K562 (cell line): ENCODE results near the gene KIAA0319L. TPM values are rescaled to one million over a fixed set of nuclear protein-coding genes. Genes with fewer than 3 reads are reported as not detected.

ENCODE experiments used
- ATAC-seq: fragments of 200-7000 bp; cut with Tn5 transposase; 3 replicates; pipeline ENCODE4 v1.9.1; 2020; ENCODE audit warnings: moderate library complexity
- BruUV-seq: library from RNA; stranded (reverse); fragments of 400-500 nt; replicated peaks from 2 replicates; lab custom pipeline; 2021; lab: Mats Ljungman, UMichigan
- CTCF ChIA-PET: fragments of 300-600 bp; formaldehyde crosslinking; extraction: SDS; loops from one replicate; lab custom pipeline; 2021; ENCODE audit warnings: low intra/inter-chr PET ratio; lab: Yijun Ruan, JAX
- POLR2A ChIA-PET: fragments of 300-600, 350-650 bp; sonication (Branson Sonifier 250); formaldehyde crosslinking; extraction: SDS; loops from one replicate; lab custom pipeline; 2021; ENCODE audit warnings: antibody characterized with exemption, inconsistent platforms; lab: Yijun Ruan, JAX
- DNase-seq, 4 experiments: peaks; one replicate each; pipeline versions ENCODE4 v3.0.0 to v3.0.0-alpha.2; 2011 to 2018; ENCODE audit warnings: low spot score in 3 of 4, mixed read lengths in 3 of 4; ENCODE audit errors: extremely low read depth in 1 of 4
- FAIRE-seq: peaks from 2 replicates; lab custom pipeline; 2011; peaks lifted over from hg19 to GRCh38; lab: Jason Lieb, UNC
- H2AFZ ChIP-seq: 2 replicates; pipeline ENCODE4 v1.6.0; 2011; ENCODE audit warnings: low read depth, low read length, control low read depth, inconsistent platforms
- H3K27ac ChIP-seq: fragments of 200-600 bp; 3 replicates; pipeline ENCODE4 v1.8.0; 2011; ENCODE audit warnings: low read depth, mild to moderate bottlenecking, control low read depth, inconsistent platforms, low read length, moderate library complexity, mixed read lengths; ENCODE audit errors: extremely low read depth
- H3K27me3 ChIP-seq, 2 experiments: fragments of 300-600 bp in 1 of 2; 2 replicates in 1 of 2; 3 replicates in 1 of 2; pipeline versions ENCODE4 v1.6.0 to v1.8.0; 2011; ENCODE audit warnings: inconsistent platforms in 2 of 2, low read length in 2 of 2, mild to moderate bottlenecking in 1 of 2, mixed read lengths in 1 of 2, moderate library complexity in 1 of 2; ENCODE audit not compliant: control insufficient read depth in 2 of 2, insufficient read depth in 2 of 2
- H3K36me3 ChIP-seq: fragments of 300-600 bp; 3 replicates; pipeline ENCODE4 v1.8.0; 2011; ENCODE audit warnings: mild to moderate bottlenecking, low read length, inconsistent platforms; ENCODE audit not compliant: control insufficient read depth, insufficient read depth
- H3K4me1 ChIP-seq, 2 experiments: fragments of 200-600 bp in 1 of 2; replicated peaks in 1 of 2; 2 replicates in 1 of 2; 3 replicates in 1 of 2; pipeline versions ENCODE4 v1.5.1 to v1.8.0; 2011; ENCODE audit warnings: inconsistent platforms in 2 of 2, low read length in 2 of 2, mild to moderate bottlenecking in 1 of 2, mixed read lengths in 1 of 2, moderate library complexity in 1 of 2; ENCODE audit not compliant: control insufficient read depth in 2 of 2, insufficient read depth in 2 of 2
- H3K4me2 ChIP-seq: 2 replicates; pipeline ENCODE4 v1.6.1; 2011; ENCODE audit warnings: low read length, control low read depth, inconsistent platforms, mixed read lengths; ENCODE audit not compliant: insufficient read depth
- H3K4me3 ChIP-seq: fragments of 200-600 bp; sonication (generic), shearing (Covaris generic); 2 replicates; pipeline ENCODE4 v1.5.1; 2016; ENCODE audit warnings: control low read depth, inconsistent platforms
- H3K79me2 ChIP-seq: fragments of 200-600 bp; 3 replicates; pipeline ENCODE4 v1.8.0; 2011; ENCODE audit warnings: low read length, inconsistent platforms; ENCODE audit not compliant: control insufficient read depth, insufficient read depth
- H3K9ac ChIP-seq, 2 experiments: 2 replicates each; pipeline versions ENCODE4 v1.6.0 to v1.6.1; 2011; ENCODE audit warnings: low read depth in 2 of 2, low read length in 2 of 2, control low read depth in 1 of 2, inconsistent platforms in 1 of 2, mild to moderate bottlenecking in 1 of 2, mixed read lengths in 1 of 2; ENCODE audit not compliant: insufficient read depth in 1 of 2
- H3K9me1 ChIP-seq: one replicate; pipeline ENCODE4 v1.6.0; 2011; ENCODE audit warnings: inconsistent platforms, mild to moderate bottlenecking, low read length, moderate library complexity; ENCODE audit not compliant: control insufficient read depth, insufficient read depth
- H3K9me3 ChIP-seq: replicated peaks from 2 replicates; pipeline ENCODE4 v1.5.1; 2011; ENCODE audit warnings: low read depth, low read length, inconsistent platforms; ENCODE audit not compliant: control insufficient read depth, insufficient read depth
- H4K20me1 ChIP-seq: replicated peaks from 2 replicates; pipeline ENCODE4 v1.6.1; 2011; ENCODE audit warnings: low read length, inconsistent platforms, mixed read lengths; ENCODE audit not compliant: control insufficient read depth, insufficient read depth
- BRD4 ChIP-seq: fragments of 200-600 bp; sonication (generic); IDR thresholded peaks from 2 replicates; pipeline ENCODE4 v1.6.1; 2017; ENCODE audit warnings: inconsistent platforms
- CBX3 ChIP-seq, 2 experiments: IDR thresholded peaks; 1 replicate in 1 of 2; 2 replicates in 1 of 2; pipeline ENCODE4 v1.6.1; 2012; ENCODE audit warnings: inconsistent platforms in 2 of 2, low read length in 2 of 2, borderline replicate concordance in 1 of 2, control low read depth in 1 of 2
- PURB ChIP-seq: sonication (generic); formaldehyde crosslinking; IDR thresholded peaks from 2 replicates; pipeline ENCODE4 v1.9.0; 2021; ENCODE audit warnings: low read depth, mild to moderate bottlenecking, missing genetic modification reagents
- RFX1 ChIP-seq: fragments of 450-650 bp; IDR thresholded peaks from 2 replicates; pipeline ENCODE4 v1.6.1; 2016; ENCODE audit warnings: mild to moderate bottlenecking, moderate library complexity
- SMARCA5 ChIP-seq: fragments of 450-650 bp; IDR thresholded peaks from 2 replicates; pipeline ENCODE4 v1.6.1; 2016
- ZFP30 ChIP-seq: fragments of 250-450 bp; sonication (Bioruptor Pico); IDR thresholded peaks from 2 replicates; pipeline ENCODE4 v1.8.0; 2022; ENCODE audit warnings: moderate library complexity, mild to moderate bottlenecking, inconsistent platforms, borderline replicate concordance
- ZNF384 ChIP-seq: IDR thresholded peaks from 2 replicates; pipeline ENCODE4 v1.6.1; 2012; ENCODE audit warnings: low read depth, low read length, improper control_type of control experiment
- ZNF780A ChIP-seq: fragments of 250-450 bp; sonication (Bioruptor Pico); IDR thresholded peaks from 2 replicates; pipeline ENCODE4 v1.5.0; 2021; ENCODE audit warnings: mild to moderate bottlenecking
- WGBS: fragments of 100-300 bp; shearing (Covaris generic); methylation state at CpG from one replicate; pipeline ENCODE4 v1.1.6; 2016; ENCODE audit warnings: low coverage, mixed read lengths; ENCODE audit not compliant: insufficient coverage; ENCODE audit errors: missing lambda C conversion rate; 5-methylcytosine and 5-hydroxymethylcytosine counted together
- in situ Hi-C: fragments of 300-500 bp; cut with MboI; formaldehyde crosslinking; loops from 4 replicates; pipeline ENCODE4 v1.15.0; 2018; ENCODE audit warnings: inconsistent platforms, mixed read lengths
- intact Hi-C: fragments of 100-400 bp; cut with micrococcal nuclease; formaldehyde crosslinking; loops from 2 replicates; pipeline ENCODE4 v1.14.2; 2022
- polyA plus RNA-seq, 8 experiments: library from polyadenylated mRNA; depleted of rRNA in 4 of 8; stranded (reverse) in 5 of 8; unstranded in 3 of 8; fragments of >200 nt; fragmentation: Nextera tagmentation in 2 of 8; fragmentation: Illumina TruSeq in 1 of 8; extraction: Ambion mirVana in 2 of 8; extraction: Trizol in 1 of 8; gene quantifications; 2 replicates each; pipeline versions ENCODE4 v1.2.1 to v1.2.3, GENCODE V29; 2011 to 2014; ENCODE audit warnings: inconsistent platforms in 1 of 8, missing spikeins in 1 of 8
- total RNA-seq, 7 experiments: library from RNA; depleted of rRNA in 6 of 7; stranded (reverse); fragments of >200 nt in 6 of 7; fragmentation: Illumina TruSeq in 2 of 7; extraction: Trizol in 2 of 7; gene quantifications; 2 replicates each; pipeline versions ENCODE4 v1.2.1 to v1.2.3, GENCODE V29; 2011 to 2021; ENCODE audit warnings: low replicate concordance in 1 of 7

KIAA0319L gene
- total and polyA plus RNA-seq, 9 of the 15 experiments (the other 6 are each of a cell fraction or from before 2014, with no cell fraction given) = 2.4 to 51.7 (median 27.4) TPM

DNA sequence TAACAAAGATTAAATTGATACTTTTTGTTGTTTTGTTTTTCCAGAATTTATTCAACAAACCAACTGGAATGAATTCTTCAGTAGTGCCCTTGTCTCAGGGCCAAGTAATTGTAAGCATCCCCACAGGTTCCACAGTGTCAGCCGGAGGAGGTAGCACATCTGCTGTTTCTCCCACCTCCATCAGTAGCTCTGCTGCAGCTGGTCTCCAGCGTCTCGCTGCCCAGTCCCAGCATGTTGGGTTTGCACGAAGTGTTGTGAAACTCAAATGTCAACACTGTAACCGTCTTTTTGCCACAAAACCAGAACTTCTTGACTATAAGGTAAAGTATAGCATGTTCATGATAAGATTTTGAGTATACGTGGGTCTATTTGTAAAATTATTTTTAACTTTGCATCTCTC lies 170.2 kb downstream of the KIAA0319L start:
- FAIRE-seq (no peak), ATAC-seq (no peak), DNase-seq (no peak)
- no peak overlapping the region for H3K9ac ChIP-seq
- H3K36me3 ChIP-seq = peaks cover 64% of the 10 kb centered on the region
- H3K4me1 ChIP-seq = peaks cover 5 to 7% of the 10 kb centered on the region in 2 experiments; a peak in 3 of 5 replicates
- TF ChIP-seq ZNF384 (no peak), CBX3 (IDR thresholded peaks at IDR 0.05; ENCODE audit: borderline replicate concordance in 1 of 2, low read length in 2 of 2) (no peak), ZFP30 (CRISPR knock-in tag) (no peak), ZNF780A (CRISPR knock-in tag) (no peak), RFX1 (no peak), BRD4 (no peak), SMARCA5 (no peak), PURB (CRISPR knock-in tag) (no peak)
- no TSS peak for BruUV-seq
- H3K27me3 ChIP-seq = no peaks in the 10 kb centered on the region
- no peaks in the 10 kb centered on the region for H3K9me1 ChIP-seq
- no peak overlapping the region for H2AFZ ChIP-seq
- CTCF ChIA-PET = no interaction called here
- no peak overlapping the region for H3K4me3 ChIP-seq
- no peak overlapping the region for H3K27ac ChIP-seq
- in situ Hi-C loops = no loop called here
- no peaks in the 10 kb centered on the region for H4K20me1 ChIP-seq
- no peaks in the 10 kb centered on the region for H3K9me3 ChIP-seq
- intact Hi-C loops = no loop called here
- no peaks in the 10 kb centered on the region for H3K79me2 ChIP-seq
- POLR2A ChIA-PET = interaction anchor here (0.7 kb wide), 1 partner anchor 145 kb away, joined by 3 read pairs; no protein-coding TSS in a partner anchor
- WGBS = 95% methylated on average over 6 of the region's 6 CpGs
- no peak overlapping the region for H3K4me2 ChIP-seq
